ACC112 (cell line): ENCODE data around the gene MAP2.

Experiments used
- H2AFZ ChIP-seq: fragments of 200-600 bp; sonication (generic); one replicate; pipeline ENCODE4 v1.6.0; 2017; ENCODE audit warnings: antibody characterized with exemption, low read length; ENCODE audit not compliant: unreplicated experiment
- H3K27ac ChIP-seq: fragments of 200-600 bp; sonication (generic); 2 replicates; pipeline ENCODE4 v1.5.1; 2014; ENCODE audit warnings: low read depth, mild to moderate bottlenecking, antibody characterized with exemption, low read length, moderate library complexity
- H3K27me3 ChIP-seq: fragments of 200-600 bp; sonication (generic); 2 replicates; pipeline ENCODE4 v1.6.1; 2014; ENCODE audit warnings: mild to moderate bottlenecking, antibody characterized with exemption, low read length, moderate library complexity, mixed read lengths; ENCODE audit not compliant: insufficient read depth
- H3K36me3 ChIP-seq: fragments of 200-600 bp; sonication (generic); 2 replicates; pipeline ENCODE4 v1.6.1; 2016; ENCODE audit warnings: mild to moderate bottlenecking, antibody characterized with exemption, low read length, moderate library complexity, mixed read lengths; ENCODE audit not compliant: insufficient read depth
- H3K4me1 ChIP-seq: fragments of 200-600 bp; sonication (generic); one replicate; pipeline ENCODE4 v1.6.1; 2016; ENCODE audit warnings: low read length, mixed read lengths; ENCODE audit not compliant: insufficient read depth, unreplicated experiment, control insufficient read depth
- H3K4me3 ChIP-seq: fragments of 200-600 bp; sonication (generic); 2 replicates; pipeline ENCODE4 v1.5.1; 2014; ENCODE audit warnings: mild to moderate bottlenecking, low read depth, low read length
- H3K79me2 ChIP-seq: fragments of 200-600 bp; sonication (generic); one replicate; pipeline ENCODE4 v1.6.0; 2016; ENCODE audit warnings: low read length; ENCODE audit not compliant: control insufficient read depth, unreplicated experiment, insufficient read depth

The MAP2 gene

GRCh38 chr2:209459359-209459758 lies 35.5 kb downstream of the MAP2 start:
- H3K27ac ChIP-seq, result no peak overlapping the region
- H3K4me1 ChIP-seq, result peaks cover 23% of the 10 kb centered on the region
- H3K4me3 ChIP-seq, result no peak overlapping the region
- no peak overlapping the region for H2AFZ ChIP-seq
- H3K79me2 ChIP-seq, result no peaks in the 10 kb centered on the region
- no peaks in the 10 kb centered on the region for H3K36me3 ChIP-seq
- no peaks in the 10 kb centered on the region for H3K27me3 ChIP-seq

GRCh38 chr2:209460151-209460761 lies 36.4 kb downstream of the MAP2 start:
- Histone ChIP-seq H3K4me3 (no peak overlapping the region), H3K79me2 (no peaks in the 10 kb centered on the region), H3K27ac (no peak overlapping the region), H2AFZ (no peak overlapping the region), H3K27me3 (no peaks in the 10 kb centered on the region), H3K36me3 (no peaks in the 10 kb centered on the region), H3K4me1 (peaks cover 25% of the 10 kb centered on the region)

GRCh38 chr2:209463226-209463625 lies 39.4 kb downstream of the MAP2 start:
- Histone ChIP-seq H3K79me2 (no peaks in the 10 kb centered on the region), H3K36me3 (0 out of 2 replicates have a peak, but pooled peaks cover 5% of the 10 kb centered on the region), H3K27me3 (no peaks in the 10 kb centered on the region), H2AFZ (no peak overlapping the region), H3K4me3 (no peak overlapping the region), H3K27ac (no peak overlapping the region), H3K4me1 (peaks cover 37% of the 10 kb centered on the region)

- Histone ChIP-seq H2AFZ (no peak overlapping the region), H3K4me3 (no peak overlapping the region), H3K27ac (no peak overlapping the region), H3K36me3 (0 out of 2 replicates have a peak, but pooled peaks cover 5% of the 10 kb centered on the region), H3K4me1 (peaks cover 37% of the 10 kb centered on the region), H3K27me3 (no peaks in the 10 kb centered on the region), H3K79me2 (no peaks in the 10 kb centered on the region)
Observed at GRCh38 chr2:209463835-209464234, 40.0 kb downstream of the MAP2 start.

GRCh38 chr2:209468846-209469245 lies 45.0 kb downstream of the MAP2 start:
- H3K36me3 ChIP-seq, result 0 out of 2 replicates have a peak, but pooled peaks cover 5% of the 10 kb centered on the region
- H3K4me3 ChIP-seq, result no peak overlapping the region
- H3K4me1 ChIP-seq, result peaks cover 50% of the 10 kb centered on the region
- no peaks in the 10 kb centered on the region for H3K27me3 ChIP-seq
- H3K79me2 ChIP-seq, result no peaks in the 10 kb centered on the region
- no peak overlapping the region for H3K27ac ChIP-seq
- no peak overlapping the region for H2AFZ ChIP-seq

GRCh38 chr2:209469481-209469880 lies 45.6 kb downstream of the MAP2 start:
- Histone ChIP-seq H3K4me3 (no peak overlapping the region), H3K27me3 (no peaks in the 10 kb centered on the region), H3K36me3 (0 out of 2 replicates have a peak, but pooled peaks cover 5% of the 10 kb centered on the region), H2AFZ (no peak overlapping the region), H3K27ac (no peak overlapping the region), H3K4me1 (peaks cover 51% of the 10 kb centered on the region), H3K79me2 (no peaks in the 10 kb centered on the region)

- Histone ChIP-seq H3K4me1 (peaks cover 56% of the 10 kb centered on the region), H2AFZ (no peak overlapping the region), H3K36me3 (0 out of 2 replicates have a peak, but pooled peaks cover 5% of the 10 kb centered on the region), H3K27me3 (no peaks in the 10 kb centered on the region), H3K27ac (peak overlapping the region; percentile 100), H3K79me2 (peaks cover 5% of the 10 kb centered on the region), H3K4me3 (no peak overlapping the region)
Observed at GRCh38 chr2:209470466-209470865, 46.6 kb downstream of the MAP2 start.

- H3K79me2 ChIP-seq, result peaks cover 7% of the 10 kb centered on the region
- H3K4me1 ChIP-seq, result peaks cover 56% of the 10 kb centered on the region
- peak overlapping the region; percentile 16 for H2AFZ ChIP-seq
- peak overlapping the region; percentile 100 for H3K27ac ChIP-seq
- H3K4me3 ChIP-seq, result no peak overlapping the region
- H3K27me3 ChIP-seq, result no peaks in the 10 kb centered on the region
- 0 out of 2 replicates have a peak, but pooled peaks cover 4% of the 10 kb centered on the region for H3K36me3 ChIP-seq
Observed at GRCh38 chr2:209471037-209471436, 47.2 kb downstream of the MAP2 start.

- Histone ChIP-seq H3K27me3 (no peaks in the 10 kb centered on the region), H3K4me1 (peaks cover 62% of the 10 kb centered on the region)
Observed at GRCh38 chr2:209472112-209472832, 48.4 kb downstream of the MAP2 start.

GRCh38 chr2:209472871-209473270 lies 49.0 kb downstream of the MAP2 start:
- Histone ChIP-seq H3K79me2 (peaks cover 15% of the 10 kb centered on the region), H3K4me1 (peaks cover 62% of the 10 kb centered on the region), H3K27me3 (no peaks in the 10 kb centered on the region), H3K36me3 (no peaks in the 10 kb centered on the region), H3K27ac (peak overlapping the region; percentile 100), H2AFZ (no peak overlapping the region), H3K4me3 (peak overlapping the region; percentile 30)

More at GRCh38 chr2:209472112-209472832, 48.4 kb downstream of the MAP2 start:
- peak overlapping the region; percentile 100 for H3K27ac ChIP-seq
- no peaks in the 10 kb centered on the region for H3K36me3 ChIP-seq
- peak overlapping the region; percentile 41 for H2AFZ ChIP-seq
- H3K79me2 ChIP-seq, result peaks cover 15% of the 10 kb centered on the region
- H3K4me3 ChIP-seq, result peak overlapping the region; percentile 30
